RKO (cell line): ENCODE results near the gene ATG5.
"Not testable (repeated sequence)": the region's sequence is repeated elsewhere in the genome, so short reads cannot be mapped to it uniquely, and the experiment has no call there.

Source experiments
- DNase-seq: peaks from one replicate; pipeline ENCODE4 v3.0.0-alpha.2; 2016; ENCODE audit warnings: low spot score

The ATG5 gene

GRCh38 chr6:106309766-106310373 is 15.7 kb downstream of the ATG5 start:
- DNase-seq = peak; percentile 59

GRCh38 chr6:106308985-106309384 is 16.6 kb downstream of the ATG5 start:
- DNase-seq = no peak

- DNase-seq = no peak
Observed at GRCh38 chr6:106305740-106306139, 19.8 kb downstream of the ATG5 start.

- peak; percentile 44 for DNase-seq
Observed at GRCh38 chr6:106300944-106301343, 24.6 kb downstream of the ATG5 start.

- no peak for DNase-seq
Observed at GRCh38 chr6:106300020-106300780, 25.4 kb downstream of the ATG5 start.

- no peak for DNase-seq
Observed at GRCh38 chr6:106293116-106293515, 32.4 kb downstream of the ATG5 start.

- no peak for DNase-seq
Observed at GRCh38 chr6:106290954-106291353, 34.6 kb downstream of the ATG5 start.

GRCh38 chr6:106290032-106290431 is 35.5 kb downstream of the ATG5 start:
- DNase-seq = no peak

GRCh38 chr6:106287215-106287614 is 38.3 kb downstream of the ATG5 start:
- no peak for DNase-seq

- DNase-seq = no peak
Observed at GRCh38 chr6:106286746-106287145, 38.8 kb downstream of the ATG5 start.

- DNase-seq = no peak
Observed at GRCh38 chr6:106283481-106283880, 42.1 kb downstream of the ATG5 start.

- DNase-seq = no peak
Observed at GRCh38 chr6:106281661-106282060, 43.9 kb downstream of the ATG5 start.

- no peak for DNase-seq
Observed at GRCh38 chr6:106281088-106281487, 44.5 kb downstream of the ATG5 start.

GRCh38 chr6:106279179-106279578 is 46.4 kb downstream of the ATG5 start:
- DNase-seq = no peak

- no peak for DNase-seq
Observed at GRCh38 chr6:106275692-106276091, 49.9 kb downstream of the ATG5 start.

GRCh38 chr6:106273087-106273486 is 52.5 kb downstream of the ATG5 start:
- DNase-seq = no peak

- no peak for DNase-seq
Observed at GRCh38 chr6:106272287-106272686, 53.3 kb downstream of the ATG5 start.

- no peak for DNase-seq
Observed at GRCh38 chr6:106270414-106270813, 55.1 kb downstream of the ATG5 start.

- DNase-seq = not testable (repeated sequence)
Observed at GRCh38 chr6:106269268-106269919, 56.2 kb downstream of the ATG5 start.

- DNase-seq = not testable (repeated sequence)
Observed at GRCh38 chr6:106268500-106268899, 57.1 kb downstream of the ATG5 start.

GRCh38 chr6:106264433-106264832 is 61.1 kb downstream of the ATG5 start:
- not testable (repeated sequence) for DNase-seq

- DNase-seq = not testable (repeated sequence)
Observed at GRCh38 chr6:106259748-106260147, 65.8 kb downstream of the ATG5 start.

- DNase-seq = no peak
Observed at GRCh38 chr6:106258726-106259125, 66.8 kb downstream of the ATG5 start.
